ENCODE results near the gene ALG1. TPM values are rescaled to one million over a fixed set of nuclear protein-coding genes. Genes with fewer than 3 reads are reported as not detected.

The ALG1 gene
- total and polyA plus RNA-seq, 2 of the 13 experiments (the other 11 are each of a cell fraction or from before 2014, with no cell fraction given) = 43.3 to 75.6 TPM

GRCh38 chr16:5056352-5056751 lies 15.3 kb upstream of the ALG1 start (continued):
- TF ChIP-seq MZF1 (CRISPR knock-in tag; IDR thresholded peaks at IDR 0.05; ENCODE audit: borderline replicate concordance) = no peak
- TF ChIP-seq FOXO4 (CRISPR knock-in tag; conservative IDR thresholded peaks at IDR 0.05) = no peak
- no peak for TF ChIP-seq ZNF773 (CRISPR knock-in tag; IDR thresholded peaks at IDR 0.05; ENCODE audit: borderline replicate concordance)
- no peak for TF ChIP-seq GFI1 (CRISPR knock-in tag; IDR thresholded peaks at IDR 0.05; ENCODE audit: borderline replicate concordance)
- no peak for TF ChIP-seq NFYB (CRISPR knock-in tag; IDR thresholded peaks at IDR 0.05)
- TF ChIP-seq HNRNPLL (IDR thresholded peaks at IDR 0.05; ENCODE audit: low read depth, low read length, poor library complexity, severe bottlenecking) = no peak
- no peak for TF ChIP-seq CBX2 (IDR thresholded peaks at IDR 0.05; ENCODE audit: low read depth, low read length)
- TF ChIP-seq CBX2 (CRISPR knock-in tag; IDR thresholded peaks at IDR 0.05; ENCODE audit: low read depth) = no peak
- TF ChIP-seq AKNA (CRISPR knock-in tag; IDR thresholded peaks at IDR 0.05; ENCODE audit: borderline replicate concordance) = no peak
- TF ChIP-seq ZSCAN22 (CRISPR knock-in tag; IDR thresholded peaks at IDR 0.05) = no peak
- TF ChIP-seq ZKSCAN1 (IDR thresholded peaks at IDR 0.05; ENCODE audit: low read length) = no peak
- TF ChIP-seq SATB2 (CRISPR knock-in tag; IDR thresholded peaks at IDR 0.05) = no peak
- no peak for TF ChIP-seq ZNF138 (CRISPR knock-in tag; IDR thresholded peaks at IDR 0.05; ENCODE audit: low read depth)
- TF ChIP-seq ZEB1 (IDR thresholded peaks at IDR 0.05; ENCODE audit: insufficient replicate concordance, low read depth) = no peak
- no peak for TF ChIP-seq DMTF1 (CRISPR knock-in tag; IDR thresholded peaks at IDR 0.05)
- no peak for TF ChIP-seq PAX8 (CRISPR knock-in tag; IDR thresholded peaks at IDR 0.05; ENCODE audit: borderline replicate concordance)
- TF ChIP-seq TMF1 (CRISPR knock-in tag; IDR thresholded peaks at IDR 0.05; ENCODE audit: low read depth) = no peak
- TF ChIP-seq GPBP1L1 (CRISPR knock-in tag; IDR thresholded peaks at IDR 0.05) = no peak
- TF ChIP-seq ZMAT3 (CRISPR knock-in tag; conservative IDR thresholded peaks at IDR 0.05) = no peak
- no peak for TF ChIP-seq PHF8 (CRISPR knock-in tag; IDR thresholded peaks at IDR 0.05)
- TF ChIP-seq YEATS4 (CRISPR knock-in tag; IDR thresholded peaks at IDR 0.05; ENCODE audit: borderline replicate concordance) = 0 out of 2 replicates have a peak, but pooled peaks have one; percentile 27
- TF ChIP-seq ZFX (CRISPR knock-in tag; IDR thresholded peaks at IDR 0.05; ENCODE audit: low read depth) = peak; percentile 39
